ENCODE measurements around the gene CDH16. TPM values are rescaled to one million over a fixed set of nuclear protein-coding genes. Genes with fewer than 3 reads are reported as not detected.

CDH16 gene
- total and polyA plus RNA-seq, 2 donors (not counting 3 experiments of a cell fraction or from before 2014, with no cell fraction given): not detected

- no peak overlapping the region for H3K4me2 ChIP-seq (ENCODE audit: insufficient read depth, low read length)
- no peak overlapping the region for H3K4me3 ChIP-seq (replicated peaks in 1 of 3; ENCODE audit: insufficient read depth in 1 of 3, low read depth in 1 of 3, low read length in 3 of 3)
- H3K36me3 ChIP-seq (ENCODE audit: control insufficient read depth in 2 of 2, extremely low read depth in 1 of 2, insufficient read depth in 2 of 2, low read length in 2 of 2): peaks cover 3 to 9% of the 10 kb centered on the region in 2 experiments
- DNase-seq (ENCODE audit: low read depth, low spot score) (no peak), FAIRE-seq (no peak)
- no TSS peak for BruUV-seq (replicated peaks)
- no peak overlapping the region for H2AFZ ChIP-seq (ENCODE audit: low read depth, low read length)
- no peak overlapping the region for H3K9ac ChIP-seq (replicated peaks; ENCODE audit: extremely low read depth, insufficient read depth, low read length)
- TF ChIP-seq POLR2AphosphoS5 (IDR thresholded peaks at IDR 0.05; ENCODE audit: insufficient read depth, low read depth, low read length) (no peak), JUN (IDR thresholded peaks at IDR 0.05; ENCODE audit: borderline replicate concordance, insufficient read depth, insufficient read length, low read depth) (no peak), CTCF (IDR thresholded peaks at IDR 0.05; ENCODE audit: extremely low read depth in 1 of 2, insufficient read depth in 1 of 2, low read depth in 1 of 2, low read length in 2 of 2) (no peak), MYC (IDR thresholded peaks at IDR 0.05; ENCODE audit: low read depth, low read length) (no peak), POLR2A (IDR thresholded peaks at IDR 0.05; ENCODE audit: low read depth, low read length) (no peak), EZH2 (IDR thresholded peaks at IDR 0.05; ENCODE audit: borderline replicate concordance, low read depth, low read length, severe bottlenecking) (no peak), GATA2 (IDR thresholded peaks at IDR 0.05; ENCODE audit: insufficient read depth, insufficient read length, low read depth, low read length) (no peak), FOS (IDR thresholded peaks at IDR 0.05; ENCODE audit: borderline replicate concordance, insufficient read depth, low read length) (no peak), MAX (IDR thresholded peaks at IDR 0.05; ENCODE audit: insufficient read depth, insufficient read length) (no peak)
- dilution Hi-C loops (cut with MboI; ENCODE audit: extremely low pct_ligation_motif_present, low sequenced_read_pairs) (no loop called here), intact Hi-C loops (cut with micrococcal nuclease) (no loop called here)
- ChIA-PET POLR2A (no interaction called here), CTCF (interaction anchor here (0.7 to 1.8 kb wide), 5 partner anchors 7 to 228 kb away, joined by 3 to 12 read pairs (median 3); partner anchors contain the start of gene NAE1)
- H3K27ac ChIP-seq (ENCODE audit: insufficient read depth, low read depth, low read length): no peak overlapping the region
- H3K79me2 ChIP-seq (ENCODE audit: control insufficient read depth, insufficient read depth, low read length): no peaks in the 10 kb centered on the region
- no peaks in the 10 kb centered on the region for H3K27me3 ChIP-seq (ENCODE audit: control insufficient read depth in 2 of 2, insufficient read depth in 2 of 2, low read length in 2 of 2)
- H3K9me1 ChIP-seq (replicated peaks; ENCODE audit: control insufficient read depth, extremely low read depth, insufficient read depth, low read length): no peaks in the 10 kb centered on the region
- H4K20me1 ChIP-seq (replicated peaks; ENCODE audit: control insufficient read depth, extremely low read depth, insufficient read depth, low read length): peaks cover 4% of the 10 kb centered on the region
- no peaks in the 10 kb centered on the region for H3K4me1 ChIP-seq (ENCODE audit: control insufficient read depth, extremely low read depth, insufficient read depth, low read length)
- no peaks in the 10 kb centered on the region for H3K9me3 ChIP-seq (replicated peaks; ENCODE audit: control insufficient read depth, insufficient read depth, low read length)
Measured at GRCh38 chr16:66888647-66889615, 29.8 kb downstream of the CDH16 start.
